Measurements from ENCODE around the gene UBFD1. TPM values are rescaled to one million over a fixed set of nuclear protein-coding genes. Genes with fewer than 3 reads are reported as not detected.
"Not testable (repeated sequence)": the region's sequence is repeated elsewhere in the genome, so short reads cannot be mapped to it uniquely, and the experiment has no call there.

The UBFD1 gene
- polyA plus RNA-seq, 12 donors: 59.3 to 93.8 (median 67.3) TPM

DNA sequence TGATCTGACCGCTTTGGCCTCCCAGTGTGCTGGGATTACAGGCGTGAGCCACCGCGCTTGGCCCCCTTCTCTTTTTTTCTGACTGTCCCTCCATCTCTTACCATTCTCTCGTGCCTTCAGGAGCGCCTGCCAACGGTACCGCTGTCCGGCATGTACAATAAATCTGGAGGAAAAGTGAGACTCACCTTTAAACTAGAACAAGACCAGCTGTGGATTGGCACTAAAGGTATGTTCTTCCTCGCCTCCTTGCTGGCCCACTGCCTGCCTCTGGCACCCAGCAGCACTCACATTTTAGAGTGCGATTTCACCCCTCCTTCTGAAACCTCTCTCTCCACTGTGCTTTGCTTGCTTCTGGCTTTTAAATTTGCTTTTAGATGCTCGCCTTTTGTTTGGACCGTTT, 5.0 kb downstream of the UBFD1 start:
- DNase-seq: no peak

DNA sequence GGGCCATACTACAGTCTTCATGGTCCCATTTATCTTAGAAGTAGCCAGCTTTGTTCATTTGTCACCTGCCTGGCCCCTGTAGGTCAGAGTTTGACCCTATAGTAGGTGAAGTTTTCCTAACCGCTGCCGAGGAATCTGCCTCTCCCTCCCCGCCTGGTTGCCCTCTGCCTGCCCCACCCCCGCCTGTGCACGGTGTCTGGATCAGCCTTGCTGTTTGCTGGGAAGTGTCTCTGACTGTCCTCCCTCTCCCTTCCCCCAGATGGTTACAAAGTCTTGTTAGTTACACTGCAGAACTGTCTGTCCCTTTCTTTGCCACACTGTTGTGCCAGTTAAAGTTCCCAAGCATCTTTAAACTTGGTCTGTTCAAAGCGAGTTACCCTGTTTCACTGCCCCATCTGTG, 5.7 kb downstream of the UBFD1 start:
- no peak for DNase-seq

DNA sequence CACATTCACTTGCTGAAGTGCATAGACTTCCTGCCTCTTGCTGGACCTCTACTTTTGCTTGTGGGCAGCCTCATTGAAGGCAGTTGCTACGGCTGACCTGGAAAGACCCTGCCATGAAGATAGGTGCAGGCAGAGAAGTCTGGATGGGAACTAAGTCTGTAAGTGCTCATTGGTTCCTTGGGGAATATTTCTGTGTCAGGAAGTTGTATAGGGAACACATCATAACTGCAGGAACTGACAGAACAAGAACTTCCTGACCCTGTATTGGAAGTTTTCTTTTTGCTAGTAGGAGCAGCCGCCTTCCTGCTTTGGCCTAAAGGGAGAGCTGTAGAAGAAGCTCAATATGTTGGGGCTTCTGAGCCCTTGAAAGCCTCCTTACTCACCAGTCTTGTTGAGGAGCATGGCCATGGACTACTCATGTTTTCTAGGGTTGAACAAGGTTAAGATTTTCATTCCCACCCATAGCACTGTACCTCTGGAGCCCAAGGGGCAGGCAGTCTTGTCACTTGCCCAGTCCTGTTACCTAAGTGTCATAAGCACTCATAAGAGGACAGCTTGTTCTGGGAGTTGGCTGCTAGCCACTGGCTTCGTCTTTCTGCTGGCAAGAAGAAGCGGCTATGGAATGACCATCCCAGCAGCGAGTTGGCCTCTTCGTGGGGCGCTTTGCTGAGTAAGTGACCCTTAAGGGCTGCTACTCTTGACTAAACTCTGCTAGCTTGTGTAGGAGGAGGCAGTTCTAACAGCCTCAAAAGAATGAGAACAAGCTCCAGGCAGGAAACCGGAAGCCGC, 7.2 kb downstream of the UBFD1 start:
- no peak for DNase-seq

DNA sequence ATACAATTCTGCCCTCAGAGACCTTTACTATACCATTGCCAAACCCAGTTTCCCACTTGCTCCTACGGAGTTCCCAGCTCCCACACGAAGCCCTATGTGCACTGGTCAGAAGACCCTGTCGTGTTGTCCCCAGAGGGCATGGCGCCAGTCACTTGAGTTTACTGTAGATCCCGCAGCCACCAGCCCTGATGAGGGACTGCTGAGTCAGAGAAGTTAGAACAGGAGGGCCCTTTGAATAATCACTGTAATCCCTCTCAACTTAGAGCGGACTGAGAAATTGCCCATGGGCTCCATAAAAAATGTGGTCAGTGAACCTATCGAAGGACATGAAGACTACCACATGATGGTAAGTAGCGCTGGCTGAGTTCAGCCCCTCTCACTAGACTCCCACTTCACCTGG, 9.2 kb downstream of the UBFD1 start:
- no peak for DNase-seq

DNA sequence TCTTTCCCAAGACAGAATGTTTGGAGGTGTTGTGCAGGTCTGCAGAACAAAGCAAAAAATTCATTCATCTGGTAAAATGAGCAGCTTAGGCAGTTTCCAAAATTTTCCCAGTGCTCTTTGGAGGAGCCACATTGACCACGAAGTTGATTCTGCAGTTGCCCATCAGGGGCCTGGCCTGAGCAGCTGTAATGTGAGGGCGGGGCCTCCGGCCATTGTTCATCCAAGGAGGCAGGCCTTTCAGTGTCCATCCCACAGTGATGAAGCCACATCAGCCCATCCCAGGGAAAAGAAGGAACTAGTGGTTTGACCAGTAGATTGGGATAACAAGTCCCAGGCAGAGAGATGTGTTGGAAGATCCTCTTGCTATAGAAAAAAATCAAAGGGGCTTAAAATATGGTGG, 10.1 kb downstream of the UBFD1 start:
- no peak for DNase-seq

DNA sequence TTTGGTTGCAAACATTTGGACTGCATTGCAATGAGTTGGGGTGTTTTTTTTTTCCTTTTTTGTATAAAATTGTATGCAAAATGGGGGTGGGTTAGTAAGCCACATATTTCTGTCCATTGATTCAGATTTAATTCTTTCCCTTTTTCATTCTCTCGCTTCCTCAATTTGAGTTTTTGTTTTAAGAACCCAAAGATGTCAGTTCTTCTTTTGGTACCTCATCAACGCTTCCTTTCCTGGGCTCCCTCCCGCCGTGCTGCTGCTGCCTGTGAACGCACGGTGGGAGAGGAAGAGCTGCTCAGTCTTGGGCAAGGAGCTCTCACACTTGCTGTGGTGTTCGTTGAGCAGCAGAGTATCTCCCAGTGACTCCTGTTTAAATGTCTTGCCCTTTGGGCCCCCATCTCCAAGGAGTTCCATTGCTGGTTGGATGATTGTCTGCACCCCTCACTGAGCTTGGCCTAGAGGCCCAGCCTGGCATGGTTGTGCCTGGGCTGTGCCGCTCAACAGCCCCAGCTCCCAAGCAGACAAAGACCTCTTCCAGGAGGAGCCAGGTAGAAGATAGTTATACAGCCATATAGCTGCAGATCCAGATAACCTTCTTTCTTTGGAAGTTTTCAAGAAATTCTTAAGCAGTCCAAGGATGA, 13.6 kb downstream of the UBFD1 start:
- no peak for DNase-seq

DNA sequence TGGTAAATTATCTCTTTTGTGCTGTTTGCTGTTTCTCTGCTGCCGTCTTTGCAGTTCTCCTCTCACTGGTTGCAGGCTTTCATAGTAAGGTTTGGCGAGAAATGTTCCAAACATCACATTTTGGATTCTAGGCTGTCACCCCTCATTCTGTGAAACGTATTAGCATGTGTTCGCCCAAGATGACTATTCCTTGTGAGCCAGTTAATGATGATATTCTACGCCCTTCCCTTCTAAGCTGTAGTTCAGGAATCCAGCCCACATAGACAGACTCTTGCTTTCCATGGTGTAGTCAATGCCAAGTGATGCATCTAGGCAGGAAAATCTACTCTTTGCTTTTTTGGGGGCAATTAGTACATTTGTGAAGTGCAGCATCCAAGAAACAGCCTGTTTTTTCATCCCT, 14.4 kb downstream of the UBFD1 start:
- DNase-seq: no peak

DNA sequence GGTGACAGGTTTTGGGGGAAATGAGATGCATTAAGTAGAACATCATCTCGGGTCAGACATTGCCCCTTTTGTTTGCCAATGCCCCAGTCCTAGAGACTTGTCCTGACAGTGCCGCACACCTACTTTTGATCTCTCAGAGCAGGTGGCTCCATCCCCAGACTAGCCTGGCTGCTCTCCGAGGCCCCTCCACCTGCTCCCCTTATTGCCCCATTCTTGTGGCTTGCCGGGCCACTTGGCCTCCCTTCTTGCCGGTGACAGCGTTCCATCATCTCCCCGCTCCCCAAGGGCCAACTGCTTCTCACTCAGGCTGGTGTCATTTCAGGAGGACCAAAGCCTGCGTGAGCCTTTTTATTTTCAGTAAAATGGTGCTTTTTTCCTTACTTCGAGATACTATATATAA, 14.9 kb downstream of the UBFD1 start:
- no peak for DNase-seq

DNA sequence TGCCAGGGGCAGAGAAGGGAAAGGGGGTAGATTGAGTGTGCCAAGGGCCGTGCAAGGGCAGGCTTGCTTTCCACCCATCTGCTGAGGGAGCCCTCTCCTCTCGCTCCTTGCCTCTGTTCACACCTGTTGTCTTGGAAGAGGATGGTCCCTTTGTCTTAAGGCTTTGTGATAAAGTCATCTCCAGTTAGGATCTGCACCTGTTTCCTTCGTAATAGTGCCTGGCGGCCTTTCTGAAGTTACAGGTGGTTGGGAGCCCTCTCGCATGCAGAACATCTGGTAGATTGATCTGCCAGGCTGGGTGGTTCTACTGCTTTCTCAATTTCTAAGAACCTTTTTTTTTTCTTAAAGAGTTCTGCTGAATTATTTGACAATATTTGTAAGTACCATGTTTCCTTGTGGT, 16.3 kb downstream of the UBFD1 start:
- DNase-seq: no peak

DNA sequence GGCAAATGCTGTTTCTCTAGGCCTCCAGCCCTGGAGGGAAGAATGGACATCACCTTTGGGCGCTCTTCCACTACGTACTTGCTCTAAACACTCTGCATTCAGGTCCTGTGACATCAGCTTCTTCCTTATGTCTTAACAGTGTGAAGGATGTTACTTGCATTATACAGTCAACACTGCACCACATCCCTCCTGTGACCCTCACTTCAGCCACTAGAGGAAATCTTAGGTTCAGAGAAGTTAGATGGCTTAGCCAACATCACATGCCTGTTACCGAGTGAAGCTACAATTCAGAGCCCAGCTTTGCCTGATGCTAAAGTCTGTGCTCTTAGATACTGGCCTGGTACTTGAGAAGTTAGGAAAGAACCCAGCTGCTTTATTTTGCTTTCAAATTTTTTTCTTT, 18.3 kb downstream of the UBFD1 start:
- DNase-seq: no peak

DNA sequence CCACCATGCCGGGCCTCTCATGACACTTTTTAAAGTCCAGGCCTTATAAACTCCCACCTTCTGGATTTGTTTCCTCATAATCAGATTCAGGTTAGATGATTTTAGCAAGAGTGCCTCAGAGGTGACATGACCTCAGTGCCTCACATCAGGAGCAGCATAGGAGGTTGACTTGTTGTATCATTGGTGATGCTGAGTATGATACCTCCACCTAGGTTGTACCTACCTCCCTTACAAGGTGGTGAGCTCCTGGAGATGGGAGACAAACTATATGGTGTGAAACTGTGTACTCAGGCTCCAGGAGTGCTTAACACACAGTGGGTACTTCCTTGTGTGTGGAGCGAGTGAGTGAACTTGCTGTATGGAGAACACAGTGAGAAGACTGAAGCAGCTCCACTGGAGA, 20.0 kb downstream of the UBFD1 start:
- DNase-seq: no peak

DNA sequence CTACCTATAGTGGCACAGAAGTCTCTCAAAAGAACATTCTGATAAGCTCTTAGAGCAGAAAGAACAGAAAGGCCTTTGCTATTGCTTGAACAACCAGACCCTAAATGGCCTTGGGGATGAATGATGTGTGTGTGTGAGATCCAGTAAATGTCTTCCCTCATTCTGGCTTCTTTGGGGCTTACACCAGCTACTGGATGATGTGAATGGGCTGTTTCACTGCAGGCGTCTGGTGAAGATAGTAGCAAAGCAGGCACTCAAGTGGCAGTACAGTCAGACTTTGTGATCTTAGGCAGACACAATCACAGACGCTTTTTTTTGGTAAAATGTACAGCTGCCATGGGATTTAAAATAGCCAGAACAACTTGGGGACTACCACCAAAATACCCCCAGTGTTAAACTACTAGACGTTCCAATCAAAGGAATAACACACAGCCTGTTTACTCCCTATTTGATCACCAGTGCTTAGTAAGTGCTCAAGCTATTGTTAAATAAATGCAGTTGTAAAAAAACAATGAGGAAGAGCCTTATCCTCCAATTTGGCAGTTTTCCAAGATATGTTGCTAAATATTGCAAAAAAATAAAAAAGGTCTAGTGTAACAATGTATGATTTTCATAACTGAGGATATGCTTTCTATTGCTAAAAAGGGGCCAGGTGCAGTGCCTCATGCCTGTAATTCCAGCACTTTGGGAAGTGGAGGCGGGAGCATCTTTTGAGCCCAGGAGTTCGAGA, 20.7 kb downstream of the UBFD1 start:
- no peak for DNase-seq

DNA sequence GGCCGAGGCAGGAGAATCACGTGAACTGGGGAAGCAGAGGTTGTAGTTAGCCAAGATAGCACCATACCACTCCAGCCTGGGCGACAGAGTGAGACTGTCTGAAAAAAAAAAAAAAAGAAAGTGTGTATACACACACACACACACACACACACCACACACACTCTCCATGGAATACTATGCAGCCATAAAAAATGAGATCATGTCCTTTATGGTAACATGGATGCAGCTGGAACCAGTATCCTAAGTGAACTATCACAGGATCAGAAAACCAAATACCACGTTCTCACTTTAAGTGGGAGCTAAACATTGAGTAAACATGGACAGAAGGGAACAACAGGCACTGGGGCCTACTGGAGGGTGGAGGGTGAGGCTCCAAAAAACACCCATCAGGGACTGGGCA, 21.8 kb downstream of the UBFD1 start:
- DNase-seq: no peak

DNA sequence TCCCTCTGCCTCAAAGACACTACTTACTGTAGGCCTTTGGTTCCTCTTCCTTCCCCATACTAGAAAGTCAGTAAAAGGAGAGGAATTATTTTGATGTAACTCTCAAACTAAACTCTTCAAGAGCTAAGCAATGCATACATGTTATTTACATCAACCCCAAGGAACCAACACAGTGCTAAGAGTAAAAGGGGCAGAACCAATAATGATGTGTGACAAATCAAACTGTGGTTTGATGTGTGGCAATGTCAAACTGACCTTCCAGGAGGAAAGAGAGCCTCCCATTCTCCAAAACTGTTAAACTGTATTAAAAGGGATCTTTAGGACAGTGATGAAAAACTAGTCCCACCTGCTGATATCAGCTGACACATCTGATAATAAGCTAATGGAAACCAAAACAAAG, 22.9 kb downstream of the UBFD1 start:
- no peak for DNase-seq

DNA sequence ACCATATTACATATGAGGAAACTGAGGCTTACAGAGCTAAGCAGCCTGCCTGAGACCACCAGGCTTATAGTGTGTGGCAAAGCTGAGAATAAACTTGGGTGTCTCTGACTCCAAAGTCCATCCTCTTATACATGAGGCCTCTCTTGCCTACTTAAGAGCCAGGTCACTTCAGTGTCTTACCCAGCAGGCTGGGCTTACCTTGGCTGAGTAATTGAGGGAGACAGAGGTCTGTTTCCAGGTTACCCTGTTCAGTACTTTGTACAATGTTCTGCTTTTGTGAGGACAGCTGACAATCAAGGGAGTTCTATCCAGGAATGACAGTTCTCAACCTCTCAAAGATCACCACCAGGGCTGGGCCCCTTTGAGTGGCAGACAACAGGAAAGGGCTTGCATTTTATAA, 24.2 kb downstream of the UBFD1 start:
- no peak for DNase-seq

DNA sequence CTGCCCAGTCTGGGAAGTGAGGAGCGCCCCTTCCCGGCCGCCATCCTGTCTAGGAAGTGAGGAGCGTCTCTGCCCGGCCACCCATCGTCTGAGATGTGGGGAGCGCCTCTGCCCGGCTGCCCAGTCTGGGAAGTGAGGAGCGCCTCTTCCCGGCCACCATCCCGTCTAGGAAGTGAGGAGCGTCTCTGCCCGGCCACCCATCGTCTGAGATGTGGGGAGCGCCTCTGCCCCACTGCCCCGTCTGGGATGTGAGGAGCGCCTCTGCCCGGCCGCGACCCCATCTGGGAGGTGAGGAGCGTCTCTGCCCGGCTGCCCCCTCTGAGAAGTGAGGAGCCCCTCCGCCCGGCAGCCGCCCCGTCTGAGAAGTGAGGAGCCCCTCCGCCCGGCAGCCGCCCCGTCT, 25.7 kb downstream of the UBFD1 start:
- not testable (repeated sequence) for DNase-seq

DNA sequence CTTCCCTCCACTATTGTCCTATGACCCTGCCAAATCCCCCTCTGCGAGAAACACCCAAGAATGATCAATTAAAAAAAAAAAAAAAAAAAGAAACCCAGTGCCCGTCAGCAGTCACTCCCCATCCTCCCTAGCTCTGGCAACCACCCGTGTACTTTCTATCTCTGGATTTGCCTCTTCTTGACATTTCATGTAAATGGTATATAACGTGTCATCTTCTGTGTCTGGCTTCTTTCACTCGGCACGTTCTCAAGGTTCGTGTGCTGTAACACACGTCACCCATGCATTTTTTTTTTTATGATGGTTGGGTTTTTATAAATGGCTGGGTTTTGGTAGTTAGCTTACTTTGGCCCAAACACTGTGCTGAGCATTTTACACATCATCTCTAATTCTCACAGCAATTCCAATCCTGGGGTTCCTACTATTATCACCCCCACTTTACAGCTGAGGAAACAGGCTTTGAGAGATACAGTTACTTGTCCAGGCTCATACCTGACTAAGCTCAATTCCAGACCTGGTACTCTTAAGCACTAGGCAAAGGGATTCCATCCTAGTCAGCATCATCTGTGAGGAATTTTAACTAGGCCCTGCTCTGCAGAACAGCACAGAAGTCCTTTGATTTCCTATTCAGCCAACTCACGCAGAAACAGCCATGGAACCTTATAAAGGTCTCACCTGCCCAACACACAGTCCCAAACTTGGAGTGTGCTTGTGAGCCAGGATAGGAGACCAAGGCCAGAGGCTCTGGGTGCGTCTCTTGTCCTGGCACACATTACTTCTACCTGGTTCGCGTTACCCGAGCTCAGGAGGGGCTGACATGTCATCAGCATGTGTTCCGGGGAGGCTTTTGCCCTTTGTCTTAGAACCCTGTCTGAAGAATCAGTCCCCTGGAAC, 26.9 kb downstream of the UBFD1 start:
- DNase-seq: no peak

DNA sequence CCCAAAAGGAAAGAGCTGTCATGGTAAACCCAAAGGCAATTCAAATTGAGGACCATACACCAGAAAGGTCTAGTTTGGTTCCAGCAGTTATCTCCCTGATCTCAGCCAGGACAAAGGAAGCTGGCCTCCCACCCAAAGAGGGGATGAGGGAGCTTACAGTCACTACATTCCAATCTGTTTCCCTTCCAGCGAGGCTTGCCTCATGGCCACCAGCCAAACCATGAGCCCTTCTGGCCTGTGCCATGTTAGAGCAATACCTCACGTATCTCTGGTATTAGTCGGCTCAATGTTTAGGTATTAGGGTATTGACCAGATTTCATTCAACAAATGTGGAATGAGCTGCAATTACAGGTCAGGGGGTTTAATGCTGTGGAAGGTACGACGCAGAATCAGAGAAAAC, 30.2 kb downstream of the UBFD1 start:
- DNase-seq: no peak

DNA sequence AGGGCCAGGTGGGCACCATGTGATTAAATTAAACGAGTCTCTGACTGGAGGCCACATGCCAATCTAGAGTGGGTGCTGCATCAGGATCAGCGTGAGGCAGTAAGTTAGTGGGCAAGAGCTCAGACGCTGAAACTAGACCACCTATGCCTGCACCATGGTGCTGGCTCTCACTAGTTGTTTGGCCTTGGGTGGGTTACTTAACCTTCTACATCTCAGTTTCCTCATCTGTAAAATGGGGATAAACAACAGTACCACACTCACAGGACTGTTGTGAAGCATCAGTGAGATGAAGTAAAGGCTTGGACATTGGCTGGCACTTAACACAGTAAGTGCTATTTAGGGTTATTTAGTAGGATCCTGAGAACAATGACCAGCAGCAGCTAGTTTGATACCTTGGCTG, 32.7 kb downstream of the UBFD1 start:
- DNase-seq: no peak

DNA sequence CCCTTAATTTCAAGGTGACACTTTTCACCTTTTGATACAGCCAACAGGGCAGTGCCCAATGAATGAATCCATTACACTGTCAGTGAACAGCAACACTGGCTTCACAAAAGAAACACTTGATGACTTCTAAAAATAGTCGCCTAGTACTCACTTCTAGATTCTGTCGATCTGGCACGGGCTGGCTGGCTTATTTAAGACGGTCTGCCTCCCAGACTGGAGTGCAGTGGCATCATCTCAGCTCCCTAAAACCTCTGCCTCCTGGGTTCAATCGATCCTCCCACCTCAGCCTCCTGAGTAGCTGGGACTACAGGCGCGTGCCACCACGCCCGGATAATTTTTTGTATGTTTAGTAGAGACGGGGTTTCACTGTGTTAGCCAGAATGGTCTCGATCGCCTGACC, 36.7 kb downstream of the UBFD1 start:
- no peak for DNase-seq

DNA sequence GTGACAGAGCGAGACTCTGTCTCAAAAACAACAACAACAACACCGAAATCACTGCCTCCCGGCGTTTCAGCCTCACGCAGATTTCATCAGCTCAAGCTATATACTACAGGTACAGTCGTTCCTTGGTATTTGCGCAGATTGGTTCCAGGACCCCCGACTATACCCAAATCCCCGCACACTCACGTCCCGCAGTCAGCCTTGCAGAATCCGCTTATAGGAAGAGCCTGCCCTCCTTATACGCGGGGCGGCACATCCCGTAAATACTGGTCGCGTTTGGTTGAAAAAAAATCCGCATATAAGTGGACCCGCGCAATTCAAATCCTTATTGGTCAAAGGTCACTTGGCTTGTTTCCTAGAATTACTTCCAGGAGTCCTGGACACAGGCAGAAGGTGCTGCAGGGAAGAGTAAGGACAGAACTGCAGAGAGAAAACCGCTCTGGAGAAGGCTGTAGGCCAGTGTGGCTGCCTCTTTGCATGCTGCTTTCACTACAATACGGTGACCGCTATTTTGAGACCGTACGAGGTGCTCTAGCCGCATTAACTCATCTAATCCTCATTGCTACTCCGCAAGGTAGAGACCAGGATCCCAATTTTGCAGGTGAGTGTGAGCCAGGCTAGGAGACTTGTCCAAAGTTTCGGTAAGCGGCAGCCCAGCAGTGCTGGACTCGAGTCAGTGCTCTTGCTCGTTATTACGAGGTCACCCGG, 37.9 kb downstream of the UBFD1 start:
- DNase-seq: no peak

Data from muscle of arm (tissue), 12 donors.